ENCODE data around the gene XPOT.
"Not testable (repeated sequence)": the region's sequence is repeated elsewhere in the genome, so short reads cannot be mapped to it uniquely, and the experiment has no call there.

The XPOT gene

GRCh38 chr12:64403707-64404469, at the start of gene XPOT:
TSS of gene XPOT (plus strand) at chr12:64404392. CDS start at chr12:64410036, 5,644 bp downstream.
- DNase-seq (ENCODE audit: low spot score) = peak; percentile 98

GRCh38 chr12:64356209-64356608, 48.0 kb upstream of the XPOT start:
- not testable (repeated sequence) for DNase-seq (ENCODE audit: low spot score)

GRCh38 chr12:64361173-64361572, 43.0 kb upstream of the XPOT start:
- not testable (repeated sequence) for DNase-seq (ENCODE audit: low spot score)

- DNase-seq (ENCODE audit: low spot score) = no peak
These were observed 41.4 kb upstream of the XPOT start for GRCh38 chr12:64362721-64363305.

GRCh38 chr12:64383675-64384074, 20.5 kb upstream of the XPOT start:
- no peak for DNase-seq (ENCODE audit: low spot score)

- DNase-seq (ENCODE audit: low spot score) = no peak
These were observed 19.2 kb upstream of the XPOT start for GRCh38 chr12:64385019-64385418.

GRCh38 chr12:64385468-64385867, 18.7 kb upstream of the XPOT start:
- DNase-seq (ENCODE audit: low spot score) = no peak

- DNase-seq (ENCODE audit: low spot score) = no peak
These were observed 16.9 kb upstream of the XPOT start for GRCh38 chr12:64387197-64387816.

- DNase-seq (ENCODE audit: low spot score) = no peak
These were observed 15.0 kb upstream of the XPOT start for GRCh38 chr12:64389154-64389553.

- DNase-seq (ENCODE audit: low spot score) = no peak
These were observed 13.8 kb upstream of the XPOT start, which contains the start of gene C12orf56 for GRCh38 chr12:64390275-64390851. TSS of gene C12orf56 (minus strand) at chr12:64390758. CDS start at chr12:64390565, 193 bp downstream.

- DNase-seq (ENCODE audit: low spot score) = peak; percentile 62
These were observed 12.0 kb upstream of the XPOT start for GRCh38 chr12:64392221-64392620.

- no peak for DNase-seq (ENCODE audit: low spot score)
These were observed 8.5 kb upstream of the XPOT start for GRCh38 chr12:64395739-64396138.

- DNase-seq (ENCODE audit: low spot score) = no peak
These were observed 4.2 kb upstream of the XPOT start for GRCh38 chr12:64400041-64400440.

GRCh38 chr12:64402181-64402580, 2.0 kb upstream of the XPOT start:
- DNase-seq (ENCODE audit: low spot score) = no peak

- peak; percentile 83 for DNase-seq (ENCODE audit: low spot score)
These were observed 471 bp downstream of the XPOT start for GRCh38 chr12:64404470-64405256.

GRCh38 chr12:64407342-64408223, 3.4 kb downstream of the XPOT start:
- DNase-seq (ENCODE audit: low spot score) = no peak

GRCh38 chr12:64411427-64411826, 7.2 kb downstream of the XPOT start:
- no peak for DNase-seq (ENCODE audit: low spot score)

- no peak for DNase-seq (ENCODE audit: low spot score)
These were observed 8.3 kb downstream of the XPOT start for GRCh38 chr12:64412459-64412858.

GRCh38 chr12:64413884-64414283, 9.7 kb downstream of the XPOT start:
- DNase-seq (ENCODE audit: low spot score) = no peak

GRCh38 chr12:64418209-64418608, 14.0 kb downstream of the XPOT start:
- DNase-seq (ENCODE audit: low spot score) = no peak

GRCh38 chr12:64419696-64420095, 15.5 kb downstream of the XPOT start:
- no peak for DNase-seq (ENCODE audit: low spot score)

Measured in NAMALWA (cell line).